ENCODE measurements around the gene MRPS21.
A peak's percentile ranks its signal among the peaks of the same experiment; 100 is the strongest.

The MRPS21 gene

GRCh38 chr1:150293433-150294253 lies at the start of gene MRPS21:
MRPS21 (plus strand) TSS chr1:150293861; CDS start chr1:150294367, 506 bp downstream.
- peak; percentile 99 for ATAC-seq (ENCODE audit: low read depth)
- Histone ChIP-seq H3K27ac (ENCODE audit: poor library complexity, severe bottlenecking) (peak within 1 kb of the TSS; percentile 38), H3K4me1 (ENCODE audit: insufficient read depth, poor library complexity, severe bottlenecking) (peaks cover 5% of the 10 kb centered on the region), H3K27me3 (ENCODE audit: insufficient read depth, poor library complexity, severe bottlenecking) (no peaks in the 10 kb centered on the region), H3K36me3 (ENCODE audit: low read depth) (peaks cover 41% of the 10 kb centered on the region), H3K9me3 (ENCODE audit: severe bottlenecking) (no peaks in the 10 kb centered on the region), H3K4me3 (ENCODE audit: severe bottlenecking) (peak within 1 kb of the TSS; percentile 58)
- peak; percentile 86 for DNase-seq (ENCODE audit: low spot score)
- TF ChIP-seq, protein P1, sequence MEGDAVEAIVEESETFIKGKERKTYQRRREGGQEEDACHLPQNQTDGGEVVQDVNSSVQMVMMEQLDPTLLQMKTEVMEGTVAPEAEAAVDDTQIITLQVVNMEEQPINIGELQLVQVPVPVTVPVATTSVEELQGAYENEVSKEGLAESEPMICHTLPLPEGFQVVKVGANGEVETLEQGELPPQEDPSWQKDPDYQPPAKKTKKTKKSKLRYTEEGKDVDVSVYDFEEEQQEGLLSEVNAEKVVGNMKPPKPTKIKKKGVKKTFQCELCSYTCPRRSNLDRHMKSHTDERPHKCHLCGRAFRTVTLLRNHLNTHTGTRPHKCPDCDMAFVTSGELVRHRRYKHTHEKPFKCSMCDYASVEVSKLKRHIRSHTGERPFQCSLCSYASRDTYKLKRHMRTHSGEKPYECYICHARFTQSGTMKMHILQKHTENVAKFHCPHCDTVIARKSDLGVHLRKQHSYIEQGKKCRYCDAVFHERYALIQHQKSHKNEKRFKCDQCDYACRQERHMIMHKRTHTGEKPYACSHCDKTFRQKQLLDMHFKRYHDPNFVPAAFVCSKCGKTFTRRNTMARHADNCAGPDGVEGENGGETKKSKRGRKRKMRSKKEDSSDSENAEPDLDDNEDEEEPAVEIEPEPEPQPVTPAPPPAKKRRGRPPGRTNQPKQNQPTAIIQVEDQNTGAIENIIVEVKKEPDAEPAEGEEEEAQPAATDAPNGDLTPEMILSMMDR (IDR thresholded peaks at IDR 0.05; ENCODE audit: poor library complexity, severe bottlenecking), result no peak

- H3K27me3 ChIP-seq (ENCODE audit: insufficient read depth, poor library complexity, severe bottlenecking), result no peaks in the 10 kb centered on the region
- no peaks in the 10 kb centered on the region for H3K4me1 ChIP-seq (ENCODE audit: insufficient read depth, poor library complexity, severe bottlenecking)
- no peak for DNase-seq (ENCODE audit: low spot score)
- no peak overlapping the region for H3K4me3 ChIP-seq (ENCODE audit: severe bottlenecking)
- H3K9me3 ChIP-seq (ENCODE audit: severe bottlenecking), result no peaks in the 10 kb centered on the region
- no peaks in the 10 kb centered on the region for H3K36me3 ChIP-seq (ENCODE audit: low read depth)
- no peak overlapping the region for H3K27ac ChIP-seq (ENCODE audit: poor library complexity, severe bottlenecking)
- ATAC-seq (ENCODE audit: low read depth), result no peak
- TF ChIP-seq, protein P1 (IDR thresholded peaks at IDR 0.05; ENCODE audit: poor library complexity, severe bottlenecking), result no peak
Measured at GRCh38 chr1:150249936-150250335, 43.7 kb upstream of the MRPS21 start.

GRCh38 chr1:150256198-150256553 lies 37.5 kb upstream of the MRPS21 start:
- no peaks in the 10 kb centered on the region for H3K27me3 ChIP-seq (ENCODE audit: insufficient read depth, poor library complexity, severe bottlenecking)
- TF ChIP-seq, protein P1 (IDR thresholded peaks at IDR 0.05; ENCODE audit: poor library complexity, severe bottlenecking), result peak; percentile 52
- H3K27ac ChIP-seq (ENCODE audit: poor library complexity, severe bottlenecking), result no peak overlapping the region
- DNase-seq (ENCODE audit: low spot score) (no peak), ATAC-seq (ENCODE audit: low read depth) (no peak)
- no peak overlapping the region for H3K4me3 ChIP-seq (ENCODE audit: severe bottlenecking)
- H3K4me1 ChIP-seq (ENCODE audit: insufficient read depth, poor library complexity, severe bottlenecking), result peaks cover 23% of the 10 kb centered on the region
- H3K9me3 ChIP-seq (ENCODE audit: severe bottlenecking), result no peaks in the 10 kb centered on the region
- no peaks in the 10 kb centered on the region for H3K36me3 ChIP-seq (ENCODE audit: low read depth)

DNA sequence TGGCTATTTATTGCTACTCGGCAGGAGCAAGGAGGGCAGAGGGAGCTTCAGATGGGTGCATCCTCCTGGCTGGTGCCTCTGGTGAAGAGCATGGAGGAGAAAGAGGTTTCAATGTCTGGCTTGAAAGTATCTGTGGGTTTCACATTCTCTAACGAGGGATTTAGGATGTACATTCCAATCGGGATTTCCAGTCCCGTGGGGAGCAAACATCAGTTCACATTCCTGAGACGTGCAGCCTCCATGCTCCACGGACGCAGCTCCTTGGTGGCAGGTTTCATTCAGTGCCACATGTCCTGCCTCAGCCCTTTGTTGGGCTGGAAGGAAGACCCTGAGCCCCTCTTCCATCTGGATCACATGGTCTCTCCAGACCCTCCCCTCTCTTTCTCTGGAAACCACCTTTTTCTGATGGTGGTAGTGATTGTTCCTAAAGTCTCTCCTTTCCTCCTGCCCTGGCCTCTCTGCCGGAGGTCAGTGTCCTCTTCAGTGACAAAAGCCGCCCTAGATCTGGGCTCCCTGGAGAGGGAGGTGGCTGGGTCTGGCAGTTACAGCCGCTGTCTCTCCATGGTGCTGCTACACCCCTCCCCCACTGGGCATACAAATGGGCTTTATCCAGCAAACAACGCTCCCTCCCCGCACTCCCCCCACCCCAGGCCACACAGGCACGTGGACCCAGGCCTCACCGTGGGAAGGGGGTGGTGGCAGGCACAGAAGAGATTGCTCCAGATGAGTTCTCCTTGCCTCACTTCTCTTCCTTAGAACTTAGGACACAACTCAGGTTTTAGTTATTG lies 36.9 kb upstream of the MRPS21 start:
- Histone ChIP-seq H3K9me3 (ENCODE audit: severe bottlenecking) (no peaks in the 10 kb centered on the region), H3K4me1 (ENCODE audit: insufficient read depth, poor library complexity, severe bottlenecking) (peaks cover 27% of the 10 kb centered on the region), H3K27me3 (ENCODE audit: insufficient read depth, poor library complexity, severe bottlenecking) (no peaks in the 10 kb centered on the region), H3K4me3 (ENCODE audit: severe bottlenecking) (no peak overlapping the region), H3K36me3 (ENCODE audit: low read depth) (no peaks in the 10 kb centered on the region), H3K27ac (ENCODE audit: poor library complexity, severe bottlenecking) (no peak overlapping the region)
- TF ChIP-seq, protein P1 (IDR thresholded peaks at IDR 0.05; ENCODE audit: poor library complexity, severe bottlenecking), result no peak
- DNase-seq (ENCODE audit: low spot score) (no peak), ATAC-seq (ENCODE audit: low read depth) (no peak)

All from RWPE2 (cell line).